Endothelial cell of umbilical vein (primary cell): ENCODE results near the gene CAPN14. TPM values are rescaled to one million over a fixed set of nuclear protein-coding genes. Genes with fewer than 3 reads are reported as not detected.

Source experiments
- BruUV-seq: library from RNA; stranded (reverse); fragments of 400-500 nt; replicated peaks from 2 replicates; lab custom pipeline; 2021; lab: Mats Ljungman, UMichigan
- CTCF ChIA-PET: fragments of 300-600, 350-600 bp; sonication (Branson Sonifier 250); formaldehyde crosslinking; loops from one replicate; lab custom pipeline; 2021; ENCODE audit warnings: antibody characterized with exemption, inconsistent platforms; lab: Charles Lee
- POLR2A ChIA-PET: fragments of 300-600, 350-600 bp; sonication (Branson Sonifier 250); formaldehyde crosslinking; loops from one replicate; lab custom pipeline; 2021; ENCODE audit warnings: antibody characterized with exemption, inconsistent platforms; lab: Charles Lee
- DNase-seq: peaks from one replicate; pipeline ENCODE4 v3.0.0-alpha.2; 2011; ENCODE audit warnings: low read depth, low spot score
- FAIRE-seq: peaks from 2 replicates; lab custom pipeline; 2011; peaks lifted over from hg19 to GRCh38; lab: Jason Lieb, UNC
- H2AFZ ChIP-seq: 2 replicates; pipeline ENCODE4 v1.6.0; 2012; ENCODE audit warnings: low read depth, low read length, control low read depth, inconsistent platforms
- H3K27ac ChIP-seq: 2 replicates; pipeline ENCODE4 v1.5.1; 2011; ENCODE audit warnings: low read depth, mild to moderate bottlenecking, control low read depth, low read length, moderate library complexity; ENCODE audit not compliant: insufficient read depth
- H3K27me3 ChIP-seq, 2 experiments: 2 replicates each; pipeline versions ENCODE4 v1.6.0 to v1.6.1; 2011; ENCODE audit warnings: low read length in 2 of 2, mixed read lengths in 1 of 2; ENCODE audit not compliant: control insufficient read depth in 2 of 2, insufficient read depth in 2 of 2
- H3K36me3 ChIP-seq, 2 experiments: 2 replicates in 1 of 2; 3 replicates in 1 of 2; pipeline ENCODE4 v1.5.1; 2011; ENCODE audit warnings: low read length in 2 of 2, mild to moderate bottlenecking in 1 of 2, moderate library complexity in 1 of 2; ENCODE audit not compliant: control insufficient read depth in 2 of 2, insufficient read depth in 2 of 2; ENCODE audit errors: extremely low read depth in 1 of 2
- H3K4me1 ChIP-seq: 3 replicates; pipeline ENCODE4 v1.5.1; 2011; ENCODE audit warnings: mild to moderate bottlenecking, low read length; ENCODE audit not compliant: control insufficient read depth, insufficient read depth; ENCODE audit errors: extremely low read depth
- H3K4me2 ChIP-seq: 2 replicates; pipeline ENCODE4 v1.6.1; 2011; ENCODE audit warnings: low read length, control low read depth, mixed read lengths; ENCODE audit not compliant: insufficient read depth
- H3K4me3 ChIP-seq, 3 experiments: fragments of 200-600 bp in 1 of 3; sonication (generic), shearing (Covaris generic) in 1 of 3; replicated peaks in 1 of 3; 2 replicates each; pipeline ENCODE4 v1.5.1; 2011 to 2016; ENCODE audit warnings: control low read depth in 3 of 3, low read length in 3 of 3, mild to moderate bottlenecking in 2 of 3, inconsistent platforms in 1 of 3, low read depth in 1 of 3, moderate library complexity in 1 of 3; ENCODE audit not compliant: insufficient read depth in 1 of 3
- H3K79me2 ChIP-seq: 2 replicates; pipeline ENCODE4 v1.6.0; 2012; ENCODE audit warnings: low read length, inconsistent platforms; ENCODE audit not compliant: control insufficient read depth, insufficient read depth
- H3K9ac ChIP-seq: replicated peaks from 2 replicates; pipeline ENCODE3; 2011; ENCODE audit warnings: low read length, control low read depth; ENCODE audit not compliant: insufficient read depth; ENCODE audit errors: extremely low read depth
- H3K9me1 ChIP-seq: replicated peaks from 3 replicates; pipeline ENCODE4 v1.6.0; 2011; ENCODE audit warnings: mild to moderate bottlenecking, low read length; ENCODE audit not compliant: control insufficient read depth, insufficient read depth; ENCODE audit errors: extremely low read depth
- H3K9me3 ChIP-seq: replicated peaks from 2 replicates; pipeline ENCODE4 v1.5.1; 2012; ENCODE audit warnings: low read length, inconsistent platforms; ENCODE audit not compliant: control insufficient read depth, insufficient read depth
- H4K20me1 ChIP-seq: replicated peaks from 2 replicates; pipeline ENCODE3; 2011; ENCODE audit warnings: mild to moderate bottlenecking, low read length; ENCODE audit not compliant: control insufficient read depth, insufficient read depth; ENCODE audit errors: extremely low read depth
- EZH2 ChIP-seq: IDR thresholded peaks from 2 replicates; pipeline ENCODE4 v1.6.1; 2012; ENCODE audit warnings: borderline replicate concordance, low read depth, mild to moderate bottlenecking, moderate library complexity, low read length, inconsistent platforms; ENCODE audit not compliant: severe bottlenecking
- FOS ChIP-seq: IDR thresholded peaks from 2 replicates; pipeline ENCODE4 v1.6.1; 2011; ENCODE audit warnings: mild to moderate bottlenecking, low read length, moderate library complexity, borderline replicate concordance; ENCODE audit not compliant: insufficient read depth
- GATA2 ChIP-seq: IDR thresholded peaks from 2 replicates; pipeline ENCODE4 v1.7.0; 2011; ENCODE audit warnings: low read depth, mild to moderate bottlenecking, moderate library complexity, mixed read lengths, low read length; ENCODE audit not compliant: insufficient read length, insufficient read depth
- JUN ChIP-seq: IDR thresholded peaks from 2 replicates; pipeline ENCODE4 v1.6.1; 2011; ENCODE audit warnings: borderline replicate concordance, low read depth; ENCODE audit not compliant: insufficient read length, insufficient read depth
- MYC ChIP-seq: IDR thresholded peaks from one replicate; pipeline ENCODE4 v1.6.1; 2011; ENCODE audit warnings: mild to moderate bottlenecking, low read depth, low read length
- POLR2A ChIP-seq: IDR thresholded peaks from 2 replicates; pipeline ENCODE4 v1.6.1; 2012; ENCODE audit warnings: low read depth, mild to moderate bottlenecking, control low read depth, low read length
- POLR2AphosphoS5 ChIP-seq: IDR thresholded peaks from 2 replicates; pipeline ENCODE4 v1.6.1; 2012; ENCODE audit warnings: low read depth, mild to moderate bottlenecking, control low read depth, low read length, moderate library complexity; ENCODE audit not compliant: insufficient read depth
- dilution Hi-C: fragments of 300-500 bp; cut with MboI; formaldehyde crosslinking; loops from one replicate; pipeline ENCODE4 v1.15.0; 2019; ENCODE audit warnings: low sequenced_read_pairs; ENCODE audit not compliant: extremely low pct_ligation_motif_present
- intact Hi-C: fragments of 100-400 bp; cut with micrococcal nuclease; formaldehyde crosslinking; loops from one replicate; pipeline ENCODE4 v1.10.0; 2022
- polyA plus RNA-seq, 4 experiments: library from polyadenylated mRNA; depleted of rRNA in 3 of 4; stranded (reverse) in 3 of 4; unstranded in 1 of 4; fragments of >200 nt; gene quantifications; 2 replicates each; pipeline versions ENCODE4 v1.2.1 to v1.2.3, GENCODE V29; 2011 to 2012; ENCODE audit warnings: missing spikeins in 1 of 4
- total RNA-seq: library from RNA; stranded (reverse); gene quantifications from 2 replicates; pipeline ENCODE4 v1.2.3, GENCODE V29; 2021
- TF ChIP-seq, protein P1 (sequence below): IDR thresholded peaks from 2 replicates; pipeline ENCODE4 v1.6.1; 2011; ENCODE audit not compliant: insufficient read depth, insufficient read length
- TF ChIP-seq, protein P2 (sequence below), 2 donors: IDR thresholded peaks; 1 replicate in 1 of 2; 2 replicates in 1 of 2; pipeline ENCODE4 v1.5.1; 2011; ENCODE audit warnings: low read length in 2 of 2, mild to moderate bottlenecking in 2 of 2, moderate library complexity in 2 of 2, control low read depth in 1 of 2, inconsistent platforms in 1 of 2, low read depth in 1 of 2; ENCODE audit not compliant: insufficient read depth in 1 of 2; ENCODE audit errors: extremely low read depth in 1 of 2

CAPN14 gene
- total and polyA plus RNA-seq, 2 donors (not counting 3 experiments of a cell fraction or from before 2014, with no cell fraction given): 0.01 to 0.15 TPM

DNA sequence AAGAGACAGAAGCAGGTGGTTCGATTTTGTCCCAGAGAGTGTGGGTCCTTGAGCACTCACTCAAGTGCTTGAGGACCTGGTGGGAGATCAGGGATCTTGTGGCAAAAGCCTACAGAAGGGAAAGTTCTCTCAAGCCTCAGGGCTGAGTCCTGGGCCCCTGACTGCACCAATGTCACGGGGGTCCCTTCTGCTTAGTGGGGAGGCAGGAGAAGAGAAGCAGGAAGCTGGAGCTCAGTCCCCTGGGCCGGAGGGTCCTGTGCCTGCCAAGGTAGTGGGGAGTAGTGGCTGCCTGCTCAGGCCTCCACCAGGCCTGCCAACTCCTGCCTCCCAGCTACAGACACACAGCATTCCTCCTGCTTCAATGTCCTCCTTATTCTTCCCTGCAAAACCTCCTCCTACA, 11.7 kb downstream of the CAPN14 start:
- dilution Hi-C loops (no loop called here), intact Hi-C loops (no loop called here)
- CTCF ChIA-PET: no interaction called here
- Histone ChIP-seq H3K9ac (no peak overlapping the region), H3K27ac (no peak overlapping the region), H3K9me3 (no peaks in the 10 kb centered on the region), H3K79me2 (no peaks in the 10 kb centered on the region), H3K4me3 (no peak overlapping the region), H2AFZ (no peak overlapping the region), H4K20me1 (no peaks in the 10 kb centered on the region), H3K9me1 (no peaks in the 10 kb centered on the region), H3K4me2 (no peak overlapping the region), H3K36me3 (no peaks in the 10 kb centered on the region), H3K4me1 (no peaks in the 10 kb centered on the region), H3K27me3 (no peaks in the 10 kb centered on the region)
- POLR2A ChIA-PET: no interaction called here
- DNase-seq: no peak
- TF ChIP-seq EZH2 (no peak), JUN (no peak), POLR2A (no peak), MYC (no peak), POLR2AphosphoS5 (no peak), FOS (no peak), GATA2 (no peak)
- TF ChIP-seq, protein P1, sequence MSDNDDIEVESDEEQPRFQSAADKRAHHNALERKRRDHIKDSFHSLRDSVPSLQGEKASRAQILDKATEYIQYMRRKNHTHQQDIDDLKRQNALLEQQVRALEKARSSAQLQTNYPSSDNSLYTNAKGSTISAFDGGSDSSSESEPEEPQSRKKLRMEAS: no peak
- TF ChIP-seq, protein P2, sequence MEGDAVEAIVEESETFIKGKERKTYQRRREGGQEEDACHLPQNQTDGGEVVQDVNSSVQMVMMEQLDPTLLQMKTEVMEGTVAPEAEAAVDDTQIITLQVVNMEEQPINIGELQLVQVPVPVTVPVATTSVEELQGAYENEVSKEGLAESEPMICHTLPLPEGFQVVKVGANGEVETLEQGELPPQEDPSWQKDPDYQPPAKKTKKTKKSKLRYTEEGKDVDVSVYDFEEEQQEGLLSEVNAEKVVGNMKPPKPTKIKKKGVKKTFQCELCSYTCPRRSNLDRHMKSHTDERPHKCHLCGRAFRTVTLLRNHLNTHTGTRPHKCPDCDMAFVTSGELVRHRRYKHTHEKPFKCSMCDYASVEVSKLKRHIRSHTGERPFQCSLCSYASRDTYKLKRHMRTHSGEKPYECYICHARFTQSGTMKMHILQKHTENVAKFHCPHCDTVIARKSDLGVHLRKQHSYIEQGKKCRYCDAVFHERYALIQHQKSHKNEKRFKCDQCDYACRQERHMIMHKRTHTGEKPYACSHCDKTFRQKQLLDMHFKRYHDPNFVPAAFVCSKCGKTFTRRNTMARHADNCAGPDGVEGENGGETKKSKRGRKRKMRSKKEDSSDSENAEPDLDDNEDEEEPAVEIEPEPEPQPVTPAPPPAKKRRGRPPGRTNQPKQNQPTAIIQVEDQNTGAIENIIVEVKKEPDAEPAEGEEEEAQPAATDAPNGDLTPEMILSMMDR (IDR thresholded peaks at IDR 0.05; ENCODE audit: extremely low read depth in 1 of 2, insufficient read depth in 1 of 2, low read depth in 1 of 2, low read length in 2 of 2): no peak
- no TSS peak for BruUV-seq
- no peak for FAIRE-seq
